Measurements from ENCODE around the gene ONECUT3.

The ONECUT3 gene

GRCh38 chr19:1748873-1749341, 4.4 kb upstream of the ONECUT3 start (continued):
- TF ChIP-seq, protein P1, sequence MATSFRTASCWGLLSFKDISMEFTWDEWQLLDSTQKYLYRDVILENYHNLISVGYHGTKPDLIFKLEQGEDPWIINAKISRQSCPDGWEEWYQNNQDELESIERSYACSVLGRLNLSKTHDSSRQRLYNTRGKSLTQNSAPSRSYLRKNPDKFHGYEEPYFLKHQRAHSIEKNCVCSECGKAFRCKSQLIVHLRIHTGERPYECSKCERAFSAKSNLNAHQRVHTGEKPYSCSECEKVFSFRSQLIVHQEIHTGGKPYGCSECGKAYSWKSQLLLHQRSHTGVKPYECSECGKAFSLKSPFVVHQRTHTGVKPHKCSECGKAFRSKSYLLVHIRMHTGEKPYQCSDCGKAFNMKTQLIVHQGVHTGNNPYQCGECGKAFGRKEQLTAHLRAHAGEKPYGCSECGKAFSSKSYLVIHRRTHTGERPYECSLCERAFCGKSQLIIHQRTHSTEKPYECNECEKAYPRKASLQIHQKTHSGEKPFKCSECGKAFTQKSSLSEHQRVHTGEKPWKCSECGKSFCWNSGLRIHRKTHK (tag by site-specific recombination; IDR thresholded peaks at IDR 0.05): no peak
- TF ChIP-seq ZNF391 (tag by site-specific recombination; IDR thresholded peaks at IDR 0.05; ENCODE audit: borderline replicate concordance, low read depth) (0 out of 2 replicates have a peak, but pooled peaks have one; percentile 17), ZFP69B (tag by site-specific recombination; IDR thresholded peaks at IDR 0.05) (peak; percentile 56; the same call in 1 of the 2 replicates), ZNF777 (tag by site-specific recombination; IDR thresholded peaks at IDR 0.05; ENCODE audit: borderline replicate concordance) (no peak), TRIM28 (IDR thresholded peaks at IDR 0.05; ENCODE audit: borderline replicate concordance, low read length) (no peak), ZBTB20 (tag by site-specific recombination; IDR thresholded peaks at IDR 0.05) (peak; percentile 91), ZNF571 (tag by site-specific recombination; IDR thresholded peaks at IDR 0.05) (no peak), ZNF335 (tag by site-specific recombination; conservative IDR thresholded peaks at IDR 0.05) (no peak), ZNF707 (tag by site-specific recombination; IDR thresholded peaks at IDR 0.05) (0 out of 2 replicates have a peak, but pooled peaks have one; percentile 13), ZNF837 (tag by site-specific recombination; IDR thresholded peaks at IDR 0.05) (peak; percentile 98), ZEB2 (tag by site-specific recombination; IDR thresholded peaks at IDR 0.05) (no peak), ZIC2 (tag by site-specific recombination; IDR thresholded peaks at IDR 0.05) (0 out of 2 replicates have a peak, but pooled peaks have one; percentile 14), SALL2 (tag by site-specific recombination; IDR thresholded peaks at IDR 0.05; ENCODE audit: borderline replicate concordance) (no peak), GLIS2 (tag by site-specific recombination; IDR thresholded peaks at IDR 0.05) (peak; percentile 43; the same call in 1 of the 2 replicates), ZNF394 (tag by site-specific recombination; IDR thresholded peaks at IDR 0.05; ENCODE audit: borderline replicate concordance) (peak; percentile 20; the same call in 1 of the 2 replicates), PATZ1 (tag by site-specific recombination; IDR thresholded peaks at IDR 0.05) (peak; percentile 27; the same call in 1 of the 2 replicates)
- TF ChIP-seq, protein P2, sequence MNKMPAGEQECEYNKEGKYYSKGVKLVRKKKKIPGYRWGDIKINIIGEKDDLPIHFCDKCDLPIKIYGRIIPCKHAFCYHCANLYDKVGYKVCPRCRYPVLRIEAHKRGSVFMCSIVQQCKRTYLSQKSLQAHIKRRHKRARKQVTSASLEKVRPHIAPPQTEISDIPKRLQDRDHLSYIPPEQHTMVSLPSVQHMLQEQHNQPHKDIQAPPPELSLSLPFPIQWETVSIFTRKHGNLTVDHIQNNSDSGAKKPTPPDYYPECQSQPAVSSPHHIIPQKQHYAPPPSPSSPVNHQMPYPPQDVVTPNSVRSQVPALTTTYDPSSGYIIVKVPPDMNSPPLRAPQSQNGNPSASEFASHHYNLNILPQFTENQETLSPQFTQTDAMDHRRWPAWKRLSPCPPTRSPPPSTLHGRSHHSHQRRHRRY (tag by site-specific recombination; IDR thresholded peaks at IDR 0.05): 0 out of 2 replicates have a peak, but pooled peaks have one; percentile 36

DNA sequence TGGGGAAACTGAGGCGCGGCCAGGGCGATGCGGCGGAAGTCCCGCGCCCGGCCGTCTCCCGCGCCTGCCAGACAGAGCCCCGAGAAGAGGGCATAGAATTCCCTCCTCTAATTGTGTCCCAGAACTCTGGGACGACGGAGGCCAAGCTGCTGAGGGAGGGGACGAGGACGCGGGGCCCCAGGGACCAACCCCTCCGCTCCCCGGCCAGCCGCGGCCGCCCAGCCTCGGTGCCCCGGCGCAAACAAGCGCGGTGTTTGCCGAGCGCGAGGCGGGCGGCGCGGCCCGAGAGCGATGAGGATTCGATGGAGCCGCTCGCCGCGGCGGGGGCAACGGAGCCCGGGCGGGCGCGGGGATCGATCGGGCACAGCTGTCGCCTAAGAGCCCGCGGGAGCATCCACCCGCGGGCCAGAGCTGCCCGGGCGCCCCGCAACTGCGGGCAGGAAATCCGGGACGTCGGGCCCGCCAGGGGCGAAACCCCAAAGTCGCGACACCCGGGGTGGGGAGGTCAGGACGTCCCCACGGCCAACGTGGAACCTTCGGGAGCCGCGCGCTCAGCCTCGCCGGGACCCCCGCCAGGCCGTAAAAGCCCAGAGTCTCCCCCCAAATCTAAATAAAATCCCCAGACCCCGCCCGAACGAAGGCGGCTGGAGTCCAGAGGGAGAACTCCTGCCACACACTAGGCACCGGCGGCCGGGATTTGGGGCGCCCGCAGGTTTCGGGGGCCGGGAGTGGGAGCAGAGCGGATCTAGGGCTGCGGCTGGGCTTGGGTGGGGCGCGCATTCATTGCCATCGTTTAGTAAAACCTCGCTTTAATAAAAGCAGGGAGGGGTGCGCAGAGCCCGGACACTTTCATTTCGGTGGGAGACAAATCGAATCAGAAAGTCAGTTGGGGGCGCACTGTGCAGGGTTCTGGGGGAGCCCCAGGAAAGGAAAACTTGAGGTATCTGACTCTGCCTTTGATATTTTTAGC, 3.6 kb upstream of the ONECUT3 start:
- H3K4me1 ChIP-seq (ENCODE audit: control insufficient read depth, insufficient read depth, low read length): peaks cover 12% of the 10 kb centered on the region; the same call in 1 of the 2 replicates
- no peaks in the 10 kb centered on the region for H3K36me3 ChIP-seq (ENCODE audit: control insufficient read depth in 2 of 2, insufficient read depth in 1 of 2, low read length in 2 of 2)
- ChIA-PET POLR2A (interaction anchor here (0.6 kb wide), 1 partner anchor 15 kb away, joined by 3 read pairs; no protein-coding TSS in a partner anchor), CTCF (interaction anchor here (0.6 kb wide), 2 partner anchors 16 to 147 kb away, joined by 3 read pairs; no protein-coding TSS in a partner anchor)
- no peak overlapping the region for H3K4me3 ChIP-seq (ENCODE audit: low read depth, low read length)
- no peak overlapping the region for H3K27ac ChIP-seq (ENCODE audit: extremely low read depth, low read depth, low read length)
- H3K9me3 ChIP-seq (ENCODE audit: control insufficient read depth, insufficient read depth, low read depth, low read length): no peaks in the 10 kb centered on the region
- TF ChIP-seq ZBTB17 (tag by site-specific recombination; IDR thresholded peaks at IDR 0.05): 0 out of 2 replicates have a peak, but pooled peaks have one; percentile 6
- TF ChIP-seq ZBTB8A (tag by site-specific recombination; IDR thresholded peaks at IDR 0.05): peak; percentile 70
- TF ChIP-seq, protein P3, sequence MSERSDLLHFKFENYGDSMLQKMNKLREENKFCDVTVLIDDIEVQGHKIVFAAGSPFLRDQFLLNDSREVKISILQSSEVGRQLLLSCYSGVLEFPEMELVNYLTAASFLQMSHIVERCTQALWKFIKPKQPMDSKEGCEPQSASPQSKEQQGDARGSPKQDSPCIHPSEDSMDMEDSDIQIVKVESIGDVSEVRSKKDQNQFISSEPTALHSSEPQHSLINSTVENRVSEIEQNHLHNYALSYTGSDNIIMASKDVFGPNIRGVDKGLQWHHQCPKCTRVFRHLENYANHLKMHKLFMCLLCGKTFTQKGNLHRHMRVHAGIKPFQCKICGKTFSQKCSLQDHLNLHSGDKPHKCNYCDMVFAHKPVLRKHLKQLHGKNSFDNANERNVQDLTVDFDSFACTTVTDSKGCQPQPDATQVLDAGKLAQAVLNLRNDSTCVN (tag by site-specific recombination; optimal IDR thresholded peaks at IDR 0.05): peak; percentile 42
- TF ChIP-seq ZNF341 (tag by site-specific recombination; IDR thresholded peaks at IDR 0.05; ENCODE audit: low read depth): no peak
- no peak for TF ChIP-seq ZNF37A (tag by site-specific recombination; IDR thresholded peaks at IDR 0.05)
- 0 out of 2 replicates have a peak, but pooled peaks have one; percentile 16 for TF ChIP-seq IKZF3 (tag by site-specific recombination; IDR thresholded peaks at IDR 0.05)
- TF ChIP-seq TRIM28 (IDR thresholded peaks at IDR 0.05; ENCODE audit: borderline replicate concordance, low read length): no peak
- 0 out of 2 replicates have a peak, but pooled peaks have one; percentile 44 for TF ChIP-seq ZNF660 (tag by site-specific recombination; IDR thresholded peaks at IDR 0.05)
- no peak for TF ChIP-seq GLI2 (tag by site-specific recombination; IDR thresholded peaks at IDR 0.05; ENCODE audit: borderline replicate concordance, low read depth)

Measured in HEK293 (cell line).